Hepatocyte (in vitro differentiated cells): ENCODE data around the gene FADS3. TPM values are rescaled to one million over a fixed set of nuclear protein-coding genes. Genes with fewer than 3 reads are reported as not detected.

Experiments used
- DNase-seq: peaks from one replicate; pipeline ENCODE4 v3.0.0-alpha.2; 2016; ENCODE audit warnings: low spot score
- H2AFZ ChIP-seq: fragments of 200-600 bp; sonication (generic); 2 replicates; pipeline ENCODE4 v1.6.0; 2016; ENCODE audit warnings: antibody characterized with exemption, mild to moderate bottlenecking
- H3K27ac ChIP-seq: fragments of 200-600 bp; sonication (generic); 2 replicates; pipeline ENCODE4 v1.5.1; 2016; ENCODE audit warnings: mild to moderate bottlenecking
- H3K27me3 ChIP-seq: fragments of 200-600 bp; sonication (generic); 2 replicates; pipeline ENCODE4 v1.6.1; 2016
- H3K36me3 ChIP-seq: fragments of 200-600 bp; sonication (generic); replicated peaks from 2 replicates; pipeline ENCODE4 v1.5.1; 2016; ENCODE audit warnings: low read depth; ENCODE audit not compliant: insufficient read depth
- H3K4me1 ChIP-seq: fragments of 200-600 bp; sonication (generic); 2 replicates; pipeline ENCODE4 v1.5.1; 2016; ENCODE audit warnings: mild to moderate bottlenecking, moderate library complexity; ENCODE audit not compliant: insufficient read depth
- H3K4me2 ChIP-seq: fragments of 200-600 bp; sonication (generic); 2 replicates; pipeline ENCODE4 v1.6.0; 2016
- H3K4me3 ChIP-seq: fragments of 200-600 bp; sonication (generic); 2 replicates; pipeline ENCODE4 v1.5.1; 2016; ENCODE audit warnings: mild to moderate bottlenecking
- H3K79me2 ChIP-seq: fragments of 200-600 bp; sonication (generic); 2 replicates; pipeline ENCODE4 v1.6.0; 2017; ENCODE audit warnings: mild to moderate bottlenecking
- H3K9me2 ChIP-seq: fragments of 200-600 bp; sonication (generic); replicated peaks from 2 replicates; pipeline ENCODE4 v1.6.0; 2017; ENCODE audit warnings: mild to moderate bottlenecking; ENCODE audit not compliant: insufficient read depth
- H3K9me3 ChIP-seq: fragments of 200-600 bp; sonication (generic); 2 replicates; pipeline ENCODE4 v1.5.1; 2016; ENCODE audit warnings: low read depth, mild to moderate bottlenecking
- H4K20me1 ChIP-seq: fragments of 200-600 bp; sonication (generic); 2 replicates; pipeline ENCODE4 v1.6.0; 2016; ENCODE audit warnings: mild to moderate bottlenecking; ENCODE audit not compliant: insufficient read depth, poor library complexity, severe bottlenecking
- CTCF ChIP-seq: fragments of 200-600 bp; sonication (generic); IDR thresholded peaks from 2 replicates; pipeline ENCODE4 v1.5.1; 2016; ENCODE audit warnings: antibody characterized with exemption, mild to moderate bottlenecking; ENCODE audit not compliant: poor library complexity
- EZH2 ChIP-seq: fragments of 200-600 bp; sonication (generic); IDR thresholded peaks from 2 replicates; pipeline ENCODE4 v1.6.1; 2016; ENCODE audit warnings: antibody characterized with exemption, mild to moderate bottlenecking, borderline replicate concordance
- EZH2phosphoT487 ChIP-seq: fragments of 200-600 bp; sonication (generic); IDR thresholded peaks from one replicate; pipeline ENCODE4 v1.6.1; 2018; ENCODE audit warnings: antibody characterized with exemption, mild to moderate bottlenecking, low read depth, moderate library complexity; ENCODE audit not compliant: unreplicated experiment, severe bottlenecking
- WGBS: methylation state at CpG from one replicate; pipeline ENCODE4 v1.1.6; 2016; ENCODE audit warnings: low lambda C conversion rate; ENCODE audit errors: missing lambda C conversion rate; 5-methylcytosine and 5-hydroxymethylcytosine counted together
- polyA plus RNA-seq: library from polyadenylated mRNA; unstranded; fragments of >200 nt; fragmentation: Nextera tagmentation; extraction: Ambion mirVana; gene quantifications from 2 replicates; pipeline ENCODE4 v1.2.1, GENCODE V29; 2016
- total RNA-seq: library from RNA; depleted of rRNA; stranded (reverse); fragments of >200 nt; gene quantifications from 2 replicates; pipeline ENCODE4 v1.2.3, GENCODE V29; 2014

The FADS3 gene
- total and polyA plus RNA-seq, 2 experiments from 2014 or later, result 19.4 to 37.0 TPM

- Histone ChIP-seq H3K27me3 (no peaks in the 10 kb centered on the region), H3K79me2 (no peaks in the 10 kb centered on the region), H3K9me2 (no peaks in the 10 kb centered on the region), H4K20me1 (no peaks in the 10 kb centered on the region), H3K4me2 (no peak overlapping the region), H3K36me3 (no peaks in the 10 kb centered on the region), H3K4me3 (no peak overlapping the region), H3K4me1 (peaks cover 15% of the 10 kb centered on the region), H2AFZ (no peak overlapping the region), H3K9me3 (no peaks in the 10 kb centered on the region), H3K27ac (no peak overlapping the region)
- no peak for DNase-seq
- 95% methylated on average over 14 of the region's 14 CpGs for WGBS
- no peak for TF ChIP-seq EZH2
- TF ChIP-seq EZH2phosphoT487, result no peak
- no peak for TF ChIP-seq CTCF
Measured at GRCh38 chr11:61905801-61906521, 14.6 kb upstream of the FADS3 start.

- Histone ChIP-seq H3K4me1 (peaks cover 15% of the 10 kb centered on the region), H3K27me3 (no peaks in the 10 kb centered on the region), H3K9me2 (no peaks in the 10 kb centered on the region), H3K4me2 (no peak overlapping the region), H3K27ac (no peak overlapping the region), H3K36me3 (no peaks in the 10 kb centered on the region), H4K20me1 (no peaks in the 10 kb centered on the region), H2AFZ (no peak overlapping the region), H3K4me3 (no peak overlapping the region), H3K9me3 (no peaks in the 10 kb centered on the region), H3K79me2 (no peaks in the 10 kb centered on the region)
- WGBS, result 93% methylated on average over 13 of the region's 13 CpGs
- DNase-seq, result no peak
- TF ChIP-seq CTCF, result no peak
- no peak for TF ChIP-seq EZH2phosphoT487
- TF ChIP-seq EZH2, result no peak
Measured at GRCh38 chr11:61905067-61905696, 13.8 kb upstream of the FADS3 start.

GRCh38 chr11:61904539-61905048, 13.2 kb upstream of the FADS3 start:
- Histone ChIP-seq H3K4me3 (no peak overlapping the region), H3K4me1 (peaks cover 15% of the 10 kb centered on the region), H3K9me3 (no peaks in the 10 kb centered on the region), H3K79me2 (no peaks in the 10 kb centered on the region), H3K36me3 (no peaks in the 10 kb centered on the region), H2AFZ (no peak overlapping the region), H3K4me2 (no peak overlapping the region), H3K9me2 (no peaks in the 10 kb centered on the region), H4K20me1 (no peaks in the 10 kb centered on the region), H3K27me3 (no peaks in the 10 kb centered on the region), H3K27ac (no peak overlapping the region)
- 59% methylated on average over 19 of the region's 19 CpGs for WGBS
- DNase-seq, result peak; percentile 68
- TF ChIP-seq EZH2phosphoT487 (no peak), EZH2 (no peak), CTCF (no peak)
